Smooth muscle cell (in vitro differentiated cells): ENCODE measurements around the gene SPATA18. TPM values are rescaled to one million over a fixed set of nuclear protein-coding genes. Genes with fewer than 3 reads are reported as not detected.

Source experiments
- DNase-seq: peaks from one replicate; lab custom pipeline; 2025; ENCODE audit not compliant: unreplicated experiment; lab: John Stamatoyannopoulos, UW
- H2AFZ ChIP-seq: fragments of 200-600 bp; sonication (generic); 2 replicates; pipeline ENCODE4 v1.6.0; 2016; ENCODE audit warnings: antibody characterized with exemption, low read depth, mild to moderate bottlenecking
- H3F3A ChIP-seq: fragments of 200-600 bp; sonication (generic); 2 replicates; pipeline ENCODE4 v1.6.0; 2017; ENCODE audit warnings: antibody characterized with exemption, low read depth
- H3K27ac ChIP-seq: fragments of 200-600 bp; sonication (generic); 2 replicates; pipeline ENCODE4 v1.5.1; 2016; ENCODE audit warnings: low read depth, mild to moderate bottlenecking
- H3K27me3 ChIP-seq: fragments of 200-600 bp; sonication (generic); 2 replicates; pipeline ENCODE4 v1.6.1; 2016; ENCODE audit warnings: low read depth, mild to moderate bottlenecking
- H3K36me3 ChIP-seq: fragments of 200-600 bp; sonication (generic); 2 replicates; pipeline ENCODE4 v1.5.1; 2016; ENCODE audit warnings: low read depth
- H3K4me1 ChIP-seq: fragments of 200-600 bp; sonication (generic); 2 replicates; pipeline ENCODE4 v1.5.1; 2016; ENCODE audit warnings: low read depth
- H3K4me2 ChIP-seq: fragments of 200-600 bp; sonication (generic); 2 replicates; pipeline ENCODE4 v1.6.0; 2016; ENCODE audit warnings: mild to moderate bottlenecking
- H3K4me3 ChIP-seq: fragments of 200-600 bp; sonication (generic); 2 replicates; pipeline ENCODE4 v1.5.1; 2016; ENCODE audit warnings: mild to moderate bottlenecking
- H3K79me2 ChIP-seq: fragments of 200-600 bp; sonication (generic); 2 replicates; pipeline ENCODE4 v1.6.0; 2016; ENCODE audit warnings: low read depth, mild to moderate bottlenecking
- H3K9ac ChIP-seq: fragments of 200-600 bp; sonication (generic); 2 replicates; pipeline ENCODE4 v1.6.0; 2016; ENCODE audit warnings: low read depth
- H3K9me3 ChIP-seq: fragments of 200-600 bp; sonication (generic); replicated peaks from 2 replicates; pipeline ENCODE4 v1.5.1; 2016; ENCODE audit warnings: low read depth
- H4K20me1 ChIP-seq: fragments of 200-600 bp; sonication (generic); 2 replicates; pipeline ENCODE4 v1.6.0; 2016; ENCODE audit warnings: low read depth
- WGBS: methylation state at CpG from one replicate; pipeline ENCODE4 v1.1.7; 2016; ENCODE audit warnings: low lambda C conversion rate; 5-methylcytosine and 5-hydroxymethylcytosine counted together
- polyA plus RNA-seq: library from polyadenylated mRNA; unstranded; fragments of >200 nt; fragmentation: Nextera tagmentation; extraction: Ambion mirVana; gene quantifications from 2 replicates; pipeline ENCODE4 v1.2.1, GENCODE V29; 2016
- total RNA-seq: library from RNA; depleted of rRNA; stranded (reverse); fragments of >200 nt; gene quantifications from 2 replicates; pipeline ENCODE4 v1.2.3, GENCODE V29; 2014
- TF ChIP-seq, protein P1 (sequence below): fragments of 200-600 bp; sonication (generic); IDR thresholded peaks from 2 replicates; pipeline ENCODE4 v1.5.1; 2017; ENCODE audit warnings: borderline replicate concordance, mild to moderate bottlenecking, antibody characterized with exemption; ENCODE audit not compliant: insufficient read depth, poor library complexity, severe bottlenecking

Gene SPATA18
- total and polyA plus RNA-seq, 2 experiments from 2014 or later, result 8.9 to 21.2 TPM

GRCh38 chr4:52019936-52020657, 31.0 kb upstream of the SPATA18 start, which contains the start of gene LRRC66:
Gene LRRC66, minus strand, starts transcription at chr4:52020363. Its CDS starts 2,750 bp downstream, at chr4:52017613.
- H4K20me1 ChIP-seq, result no peaks in the 10 kb centered on the region
- no peak within 1 kb of the TSS for H3K9ac ChIP-seq
- 98% methylated on average over 6 of the region's 6 CpGs for WGBS
- no peak within 1 kb of the TSS for H3K4me2 ChIP-seq
- TF ChIP-seq, protein P1, sequence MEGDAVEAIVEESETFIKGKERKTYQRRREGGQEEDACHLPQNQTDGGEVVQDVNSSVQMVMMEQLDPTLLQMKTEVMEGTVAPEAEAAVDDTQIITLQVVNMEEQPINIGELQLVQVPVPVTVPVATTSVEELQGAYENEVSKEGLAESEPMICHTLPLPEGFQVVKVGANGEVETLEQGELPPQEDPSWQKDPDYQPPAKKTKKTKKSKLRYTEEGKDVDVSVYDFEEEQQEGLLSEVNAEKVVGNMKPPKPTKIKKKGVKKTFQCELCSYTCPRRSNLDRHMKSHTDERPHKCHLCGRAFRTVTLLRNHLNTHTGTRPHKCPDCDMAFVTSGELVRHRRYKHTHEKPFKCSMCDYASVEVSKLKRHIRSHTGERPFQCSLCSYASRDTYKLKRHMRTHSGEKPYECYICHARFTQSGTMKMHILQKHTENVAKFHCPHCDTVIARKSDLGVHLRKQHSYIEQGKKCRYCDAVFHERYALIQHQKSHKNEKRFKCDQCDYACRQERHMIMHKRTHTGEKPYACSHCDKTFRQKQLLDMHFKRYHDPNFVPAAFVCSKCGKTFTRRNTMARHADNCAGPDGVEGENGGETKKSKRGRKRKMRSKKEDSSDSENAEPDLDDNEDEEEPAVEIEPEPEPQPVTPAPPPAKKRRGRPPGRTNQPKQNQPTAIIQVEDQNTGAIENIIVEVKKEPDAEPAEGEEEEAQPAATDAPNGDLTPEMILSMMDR, result no peak
- no peaks in the 10 kb centered on the region for H3K4me1 ChIP-seq
- DNase-seq, result no peak
- H3K4me3 ChIP-seq, result no peak within 1 kb of the TSS
- no peaks in the 10 kb centered on the region for H3F3A ChIP-seq
- no peak within 1 kb of the TSS for H2AFZ ChIP-seq
- peaks cover 6% of the 10 kb centered on the region for H3K36me3 ChIP-seq
- no peaks in the 10 kb centered on the region for H3K9me3 ChIP-seq
- no peak within 1 kb of the TSS for H3K27ac ChIP-seq
- H3K79me2 ChIP-seq, result no peaks in the 10 kb centered on the region
- H3K27me3 ChIP-seq, result no peaks in the 10 kb centered on the region

DNA sequence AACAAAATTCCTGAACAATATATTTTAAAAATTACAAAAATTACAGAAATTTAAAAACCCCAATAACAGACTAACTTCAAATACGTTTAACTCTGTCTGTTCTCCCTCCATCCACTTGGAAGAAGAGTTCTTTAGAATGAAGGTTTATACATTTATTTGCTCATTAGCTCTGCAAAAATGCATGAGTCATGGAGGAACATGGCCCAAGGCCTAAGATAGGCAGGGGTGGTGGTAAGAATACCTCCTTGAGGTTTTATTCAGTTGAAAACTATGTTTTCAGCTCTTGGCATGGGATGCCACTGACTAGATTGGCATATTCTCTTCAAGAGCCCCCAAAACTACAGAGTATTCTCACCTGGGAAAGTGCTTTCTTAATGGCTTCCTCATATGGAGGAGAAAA, 22.1 kb upstream of the SPATA18 start:
- TF ChIP-seq, protein P1, result no peak
- Histone ChIP-seq H3K27ac (no peak overlapping the region), H3F3A (no peaks in the 10 kb centered on the region), H2AFZ (no peak overlapping the region), H3K4me3 (no peak overlapping the region), H3K9ac (no peak overlapping the region), H3K36me3 (no peaks in the 10 kb centered on the region), H3K27me3 (no peaks in the 10 kb centered on the region), H3K4me2 (no peak overlapping the region), H3K79me2 (peaks cover 20% of the 10 kb centered on the region), H4K20me1 (peaks cover 30% of the 10 kb centered on the region), H3K4me1 (peaks cover 8% of the 10 kb centered on the region), H3K9me3 (no peaks in the 10 kb centered on the region)
- DNase-seq, result no peak
- WGBS, result 83% methylated on average over 1 of the region's 1 CpG

GRCh38 chr4:52032005-52032404, 19.1 kb upstream of the SPATA18 start:
- Histone ChIP-seq H3K79me2 (peaks cover 48% of the 10 kb centered on the region), H3K9ac (no peak overlapping the region), H3K4me3 (no peak overlapping the region), H3K4me2 (no peak overlapping the region), H3K9me3 (no peaks in the 10 kb centered on the region), H3K4me1 (peaks cover 21% of the 10 kb centered on the region), H3K36me3 (no peaks in the 10 kb centered on the region), H3F3A (no peaks in the 10 kb centered on the region), H2AFZ (no peak overlapping the region), H3K27me3 (no peaks in the 10 kb centered on the region), H3K27ac (no peak overlapping the region), H4K20me1 (peaks cover 47% of the 10 kb centered on the region)
- no peak for DNase-seq
- WGBS, result 94% methylated on average over 1 of the region's 1 CpG
- TF ChIP-seq, protein P1, result no peak

DNA sequence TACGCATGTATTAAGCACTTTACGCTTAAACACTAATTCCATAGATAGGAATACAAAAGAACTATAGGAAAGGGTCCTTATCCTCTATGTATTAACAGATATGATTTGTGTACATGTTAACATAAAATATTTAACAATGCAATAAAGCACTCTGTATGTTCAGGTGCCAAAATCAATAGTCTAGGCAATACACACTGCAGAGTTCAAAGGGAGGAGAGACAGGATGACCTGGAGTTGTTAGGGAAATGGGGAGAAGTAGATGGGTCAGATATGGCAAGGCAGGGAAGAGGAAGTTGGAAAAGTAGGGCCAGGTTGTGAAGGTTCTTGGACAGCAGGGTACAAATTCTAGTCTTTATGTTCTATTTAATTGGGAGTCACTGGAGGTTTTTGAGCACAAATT, 15.9 kb upstream of the SPATA18 start:
- no peak for DNase-seq
- TF ChIP-seq, protein P1, result no peak
- H3K79me2 ChIP-seq, result peaks cover 56% of the 10 kb centered on the region
- no peak overlapping the region for H3K27ac ChIP-seq
- H2AFZ ChIP-seq, result no peak overlapping the region
- WGBS, result 99% methylated on average over 2 of the region's 2 CpGs
- peaks cover 47% of the 10 kb centered on the region for H4K20me1 ChIP-seq
- H3K4me2 ChIP-seq, result no peak overlapping the region
- H3F3A ChIP-seq, result no peaks in the 10 kb centered on the region
- no peak overlapping the region for H3K9ac ChIP-seq
- no peaks in the 10 kb centered on the region for H3K27me3 ChIP-seq
- no peak overlapping the region for H3K4me3 ChIP-seq
- H3K36me3 ChIP-seq, result no peaks in the 10 kb centered on the region
- no peaks in the 10 kb centered on the region for H3K9me3 ChIP-seq
- peaks cover 21% of the 10 kb centered on the region for H3K4me1 ChIP-seq
